GM21360 (cell line): ENCODE data around the gene SRSF6.
"Not testable (repeated sequence)": the region's sequence is repeated elsewhere in the genome, so short reads cannot be mapped to it uniquely, and the experiment has no call there.

ENCODE experiments used
- ATAC-seq: cut with Tn5 transposase; IDR thresholded peaks from one replicate; pipeline ENCODE4 v1.9.1; 2021; ENCODE audit warnings: mild to moderate bottlenecking, moderate library complexity; ENCODE audit not compliant: unreplicated experiment

The SRSF6 gene

GRCh38 chr20:43448748-43449535 is 8.8 kb upstream of the SRSF6 start:
- ATAC-seq: no peak

- ATAC-seq: no peak
Measured at GRCh38 chr20:43450841-43451799, 6.6 kb upstream of the SRSF6 start.

- no peak for ATAC-seq
Measured at GRCh38 chr20:43452404-43453126, 5.1 kb upstream of the SRSF6 start.

GRCh38 chr20:43456252-43456651 is 1.4 kb upstream of the SRSF6 start:
- not testable (repeated sequence) for ATAC-seq

- ATAC-seq: peak; percentile 78
Measured at GRCh38 chr20:43456809-43457639, 672 bp upstream of the SRSF6 start.

GRCh38 chr20:43458422-43458924 is 777 bp downstream of the SRSF6 start:
- ATAC-seq: no peak

- no peak for ATAC-seq
Measured at GRCh38 chr20:43459022-43459942, 1.6 kb downstream of the SRSF6 start.

- no peak for ATAC-seq
Measured at GRCh38 chr20:43460172-43460829, 2.6 kb downstream of the SRSF6 start.

- ATAC-seq: no peak
Measured at GRCh38 chr20:43460830-43461200, 3.1 kb downstream of the SRSF6 start.

GRCh38 chr20:43461894-43462659 is 4.4 kb downstream of the SRSF6 start:
- ATAC-seq: no peak

- ATAC-seq: no peak
Measured at GRCh38 chr20:43462660-43463526, 5.2 kb downstream of the SRSF6 start.

GRCh38 chr20:43463527-43464218 is 6.0 kb downstream of the SRSF6 start:
- ATAC-seq: no peak

- ATAC-seq: no peak
Measured at GRCh38 chr20:43464219-43464790, 6.6 kb downstream of the SRSF6 start.

- no peak for ATAC-seq
Measured at GRCh38 chr20:43465625-43465943, 7.9 kb downstream of the SRSF6 start.

- ATAC-seq: no peak
Measured at GRCh38 chr20:43467589-43467988, 9.9 kb downstream of the SRSF6 start.
